ENCODE measurements around the gene ETV6. TPM values are rescaled to one million over a fixed set of nuclear protein-coding genes. Genes with fewer than 3 reads are reported as not detected.

Gene ETV6
- total and polyA plus RNA-seq, 9 of the 15 experiments (the other 6 are each of a cell fraction or from before 2014, with no cell fraction given) = 0.81 to 12.7 (median 4.1) TPM

GRCh38 chr12:11798856-11799501, 149.5 kb downstream of the ETV6 start:
- H3K9me1 ChIP-seq (ENCODE audit: control insufficient read depth, insufficient read depth, low read length) = no peaks in the 10 kb centered on the region
- H3K36me3 ChIP-seq (ENCODE audit: control insufficient read depth, insufficient read depth, low read length) = no peaks in the 10 kb centered on the region
- ATAC-seq = peak; percentile 81
- no peak overlapping the region for H3K4me3 ChIP-seq
- no TSS peak for BruUV-seq (replicated peaks)
- peak; percentile 19 to 71 (median 36) for DNase-seq (ENCODE audit: extremely low read depth in 1 of 4, low spot score in 3 of 4)
- peak overlapping the region; percentile 49 for H2AFZ ChIP-seq (ENCODE audit: low read depth, low read length)
- in situ Hi-C loops (cut with MboI) = no loop called here
- peaks cover 5% of the 10 kb centered on the region; the same call in 1 of the 3 replicates for H3K79me2 ChIP-seq (ENCODE audit: control insufficient read depth, insufficient read depth, low read length)
- H3K27ac ChIP-seq (ENCODE audit: extremely low read depth, low read depth, low read length) = peak overlapping the region; percentile 78
- peak overlapping the region; percentile 46 for H3K4me2 ChIP-seq (ENCODE audit: insufficient read depth, low read length)
- H3K27me3 ChIP-seq (ENCODE audit: control insufficient read depth in 2 of 2, insufficient read depth in 2 of 2, low read length in 2 of 2) = no peaks in the 10 kb centered on the region
- ChIA-PET CTCF (ENCODE audit: low intra/inter-chr PET ratio) (no interaction called here), POLR2A (no interaction called here)
- peaks cover 6 to 53% of the 10 kb centered on the region in 2 experiments; a peak in 4 of 5 replicates for H3K4me1 ChIP-seq (replicated peaks in 1 of 2; ENCODE audit: control insufficient read depth in 2 of 2, insufficient read depth in 2 of 2, low read length in 2 of 2)
- peak; percentile 91 for FAIRE-seq
- no peaks in the 10 kb centered on the region for H4K20me1 ChIP-seq (replicated peaks; ENCODE audit: control insufficient read depth, insufficient read depth, low read length)
- H3K9me3 ChIP-seq (replicated peaks; ENCODE audit: control insufficient read depth, insufficient read depth, low read depth, low read length) = no peaks in the 10 kb centered on the region
- WGBS (ENCODE audit: insufficient coverage, low coverage, missing lambda C conversion rate) = 6% methylated on average over 4 of the region's 4 CpGs
- peak overlapping the region in 1 of 2 experiments; percentile 41; a peak in 2 of 4 replicates for H3K9ac ChIP-seq (ENCODE audit: insufficient read depth in 1 of 2, low read depth in 2 of 2, low read length in 2 of 2)
- intact Hi-C loops (cut with micrococcal nuclease) = loop anchor here (5.0 kb wide), 1 partner anchor 147 kb away; no protein-coding TSS in a partner anchor
- no peak for TF ChIP-seq PHF8 (IDR thresholded peaks at IDR 0.05; ENCODE audit: borderline replicate concordance, low read length)
- no peak for TF ChIP-seq NFRKB (IDR thresholded peaks at IDR 0.05; ENCODE audit: low read depth)
- TF ChIP-seq GTF3C2 (IDR thresholded peaks at IDR 0.05; ENCODE audit: borderline replicate concordance, extremely low read depth, insufficient read length) = no peak
- TF ChIP-seq E2F6 (IDR thresholded peaks at IDR 0.05; ENCODE audit: borderline replicate concordance in 1 of 2, extremely low read depth in 1 of 2, insufficient read depth in 1 of 2, insufficient read length in 1 of 2, low read depth in 1 of 2, low read length in 1 of 2, poor library complexity in 1 of 2, severe bottlenecking in 1 of 2) = no peak
- TF ChIP-seq MAFF (IDR thresholded peaks at IDR 0.05; ENCODE audit: low read length) = no peak
- no peak for TF ChIP-seq RERE (CRISPR knock-in tag; IDR thresholded peaks at IDR 0.05; ENCODE audit: borderline replicate concordance)
- TF ChIP-seq TFAP4 (CRISPR knock-in tag; IDR thresholded peaks at IDR 0.05; ENCODE audit: borderline replicate concordance) = no peak
